Neural progenitor cell (in vitro differentiated cells): ENCODE results near the gene SLC25A47. TPM values are rescaled to one million over a fixed set of nuclear protein-coding genes. Genes with fewer than 3 reads are reported as not detected.

Experiments used
- DNase-seq: peaks from one replicate; pipeline ENCODE4 v3.0.0-alpha.2; 2016; ENCODE audit warnings: low spot score
- H2AFZ ChIP-seq: fragments of 200-600 bp; sonication (generic); replicated peaks from 2 replicates; pipeline ENCODE4 v1.6.1; 2016; ENCODE audit warnings: antibody characterized with exemption
- H3F3A ChIP-seq: fragments of 200-600 bp; sonication (generic); 2 replicates; pipeline ENCODE4 v1.6.1; 2016; ENCODE audit warnings: antibody characterized with exemption, low read depth
- H3K27ac ChIP-seq: fragments of 200-600 bp; sonication (generic); 2 replicates; pipeline ENCODE4 v1.5.1; 2016; ENCODE audit warnings: mild to moderate bottlenecking
- H3K27me3 ChIP-seq: fragments of 200-600 bp; sonication (generic); 2 replicates; pipeline ENCODE4 v1.6.1; 2016; ENCODE audit warnings: mild to moderate bottlenecking, moderate library complexity
- H3K36me3 ChIP-seq: fragments of 200-600 bp; sonication (generic); 2 replicates; pipeline ENCODE4 v1.5.1; 2016
- H3K4me1 ChIP-seq: fragments of 200-600 bp; sonication (generic); 2 replicates; pipeline ENCODE4 v1.6.1; 2016; ENCODE audit warnings: mixed run types
- H3K4me2 ChIP-seq: fragments of 200-600 bp; sonication (generic); 2 replicates; pipeline ENCODE4 v1.6.1; 2016
- H3K4me3 ChIP-seq: fragments of 200-600 bp; sonication (generic); 2 replicates; pipeline ENCODE4 v1.5.1; 2016
- H3K79me2 ChIP-seq: fragments of 200-600 bp; sonication (generic); 2 replicates; pipeline ENCODE4 v1.6.1; 2016; ENCODE audit warnings: low read depth
- H3K9ac ChIP-seq: fragments of 200-600 bp; sonication (generic); 2 replicates; pipeline ENCODE4 v1.6.1; 2016
- H3K9me3 ChIP-seq: fragments of 200-600 bp; sonication (generic); 2 replicates; pipeline ENCODE4 v1.5.1; 2016; ENCODE audit warnings: low read depth
- H4K20me1 ChIP-seq: fragments of 200-600 bp; sonication (generic); 2 replicates; pipeline ENCODE4 v1.6.1; 2016; ENCODE audit warnings: low read depth
- H3K27ac Mint-ChIP-seq: 3 replicates; pipeline ENCODE4 v1.8.0; 2021; ENCODE audit warnings: mixed read lengths
- H3K27me3 Mint-ChIP-seq: 2 replicates; pipeline ENCODE4 v1.8.0; 2022; ENCODE audit warnings: low read depth, mild to moderate bottlenecking, inconsistent platforms, moderate library complexity, mixed read lengths; ENCODE audit not compliant: insufficient read depth
- H3K36me3 Mint-ChIP-seq: 3 replicates; pipeline ENCODE4 v1.8.0; 2021; ENCODE audit warnings: mixed read lengths
- H3K4me1 Mint-ChIP-seq: 3 replicates; pipeline ENCODE4 v1.8.0; 2021; ENCODE audit warnings: mixed read lengths
- H3K4me3 Mint-ChIP-seq: 3 replicates; pipeline ENCODE4 v1.8.0; 2021; ENCODE audit warnings: mild to moderate bottlenecking, moderate library complexity, mixed read lengths
- H3K9me3 Mint-ChIP-seq: 3 replicates; pipeline ENCODE4 v1.8.0; 2020; ENCODE audit warnings: mixed read lengths
- EZH2 ChIP-seq: fragments of 200-600 bp; sonication (generic); IDR thresholded peaks from 2 replicates; pipeline ENCODE4 v1.6.1; 2017; ENCODE audit warnings: antibody characterized with exemption, mild to moderate bottlenecking, moderate library complexity
- EZH2phosphoT487 ChIP-seq: fragments of 200-600 bp; sonication (generic); IDR thresholded peaks from 2 replicates; pipeline ENCODE4 v1.6.1; 2017; ENCODE audit warnings: antibody characterized with exemption
- total RNA-seq: library from RNA; depleted of rRNA; stranded (reverse); fragments of >200 nt; gene quantifications from 2 replicates; pipeline ENCODE4 v1.2.3, GENCODE V29; 2015; ENCODE audit warnings: low replicate concordance
- TF ChIP-seq, protein P1 (sequence below): fragments of 200-600 bp; sonication (generic); IDR thresholded peaks from 2 replicates; pipeline ENCODE4 v1.5.1; 2017; ENCODE audit warnings: antibody characterized with exemption, mild to moderate bottlenecking

Gene SLC25A47
- total RNA-seq, 1 donor from 2014 or later = not detected

DNA sequence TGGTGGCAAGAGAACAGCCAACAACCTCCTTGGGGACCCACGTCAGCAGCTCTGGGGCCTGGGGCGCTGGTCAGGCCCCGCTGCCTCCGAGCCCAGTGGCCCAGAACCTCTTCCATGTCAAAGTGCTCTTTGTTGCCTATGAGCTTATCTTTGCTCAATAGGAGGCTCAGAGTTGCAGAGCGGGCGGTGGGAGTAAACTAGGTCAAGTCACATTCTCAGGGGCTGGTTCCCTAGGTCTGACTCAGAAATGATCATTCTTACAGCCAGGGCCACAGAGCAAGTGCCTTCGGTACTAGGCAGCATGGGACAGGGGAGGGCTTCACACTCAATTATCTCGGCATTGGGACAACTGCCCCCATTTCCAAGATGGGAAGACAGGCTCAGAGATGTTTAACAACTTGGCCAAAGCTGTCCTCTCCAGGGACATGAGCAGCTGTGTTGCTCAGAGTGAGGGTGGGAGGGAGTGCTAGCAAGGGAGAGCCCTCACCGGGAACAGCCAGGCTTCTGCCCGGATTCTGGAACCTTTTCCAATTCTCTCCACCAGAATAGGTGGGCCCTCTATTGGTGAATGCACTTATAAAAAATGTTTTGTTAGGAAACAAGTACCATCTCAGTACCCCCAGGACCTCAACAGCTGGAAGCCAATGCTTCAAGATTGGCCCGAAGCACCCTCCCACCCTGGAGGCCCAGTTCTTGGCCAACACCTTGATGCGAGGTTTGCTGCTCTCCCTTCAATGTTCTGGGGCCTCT is 28.8 kb upstream of the SLC25A47 start:
- Histone ChIP-seq H3F3A (peaks cover 5% of the 10 kb centered on the region), H3K79me2 (peaks cover 45% of the 10 kb centered on the region), H3K9me3 (no peaks in the 10 kb centered on the region), H2AFZ (no peak overlapping the region), H3K27ac (no peak overlapping the region), H3K4me2 (no peak overlapping the region), H3K9ac (no peak overlapping the region), H3K27me3 (no peaks in the 10 kb centered on the region), H3K4me3 (no peak overlapping the region), H4K20me1 (peaks cover 92% of the 10 kb centered on the region), H3K36me3 (no peaks in the 10 kb centered on the region), H3K4me1 (no peaks in the 10 kb centered on the region)
- Mint-ChIP-seq H3K27me3 (peaks cover 2% of the 10 kb centered on the region), H3K4me1 (peaks cover 6% of the 10 kb centered on the region), H3K27ac (peak overlapping the region; percentile 65), H3K36me3 (peaks cover 13% of the 10 kb centered on the region), H3K9me3 (no peaks in the 10 kb centered on the region), H3K4me3 (no peak overlapping the region)
- TF ChIP-seq EZH2phosphoT487 (no peak), EZH2 (no peak)
- TF ChIP-seq, protein P1, sequence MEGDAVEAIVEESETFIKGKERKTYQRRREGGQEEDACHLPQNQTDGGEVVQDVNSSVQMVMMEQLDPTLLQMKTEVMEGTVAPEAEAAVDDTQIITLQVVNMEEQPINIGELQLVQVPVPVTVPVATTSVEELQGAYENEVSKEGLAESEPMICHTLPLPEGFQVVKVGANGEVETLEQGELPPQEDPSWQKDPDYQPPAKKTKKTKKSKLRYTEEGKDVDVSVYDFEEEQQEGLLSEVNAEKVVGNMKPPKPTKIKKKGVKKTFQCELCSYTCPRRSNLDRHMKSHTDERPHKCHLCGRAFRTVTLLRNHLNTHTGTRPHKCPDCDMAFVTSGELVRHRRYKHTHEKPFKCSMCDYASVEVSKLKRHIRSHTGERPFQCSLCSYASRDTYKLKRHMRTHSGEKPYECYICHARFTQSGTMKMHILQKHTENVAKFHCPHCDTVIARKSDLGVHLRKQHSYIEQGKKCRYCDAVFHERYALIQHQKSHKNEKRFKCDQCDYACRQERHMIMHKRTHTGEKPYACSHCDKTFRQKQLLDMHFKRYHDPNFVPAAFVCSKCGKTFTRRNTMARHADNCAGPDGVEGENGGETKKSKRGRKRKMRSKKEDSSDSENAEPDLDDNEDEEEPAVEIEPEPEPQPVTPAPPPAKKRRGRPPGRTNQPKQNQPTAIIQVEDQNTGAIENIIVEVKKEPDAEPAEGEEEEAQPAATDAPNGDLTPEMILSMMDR = no peak
- no peak for DNase-seq

DNA sequence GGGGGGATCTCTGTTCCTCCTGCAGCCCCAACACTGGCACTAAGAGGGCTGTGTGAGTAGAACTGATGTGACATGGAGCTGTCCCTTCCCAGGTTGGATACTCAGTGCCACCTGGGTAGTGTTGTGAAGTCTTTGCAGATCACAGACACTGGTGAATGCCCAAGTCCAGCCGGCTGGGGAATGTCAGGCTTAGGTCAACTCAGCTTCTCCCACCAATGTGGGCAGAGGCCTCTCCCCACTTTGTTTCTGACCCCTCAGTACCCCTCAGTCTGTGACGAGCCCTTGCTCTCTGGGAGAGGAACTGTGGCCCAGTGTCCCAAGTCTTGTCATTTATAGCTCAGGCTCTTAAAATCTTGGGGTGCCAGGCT is 28.2 kb upstream of the SLC25A47 start:
- H3K4me1 ChIP-seq = no peaks in the 10 kb centered on the region
- H3K9me3 ChIP-seq = no peaks in the 10 kb centered on the region
- H2AFZ ChIP-seq = no peak overlapping the region
- peaks cover 9% of the 10 kb centered on the region for H3K4me1 Mint-ChIP-seq
- no peak for DNase-seq
- no peak overlapping the region for H3K4me3 ChIP-seq
- peaks cover 2% of the 10 kb centered on the region for H3K27me3 Mint-ChIP-seq
- peaks cover 18% of the 10 kb centered on the region for H3K36me3 Mint-ChIP-seq
- H3K9me3 Mint-ChIP-seq = no peaks in the 10 kb centered on the region
- no peak overlapping the region for H3K4me2 ChIP-seq
- no peaks in the 10 kb centered on the region for H3K27me3 ChIP-seq
- H3K79me2 ChIP-seq = peaks cover 51% of the 10 kb centered on the region
- H4K20me1 ChIP-seq = peaks cover 95% of the 10 kb centered on the region
- TF ChIP-seq EZH2phosphoT487 (no peak), EZH2 (no peak)
- TF ChIP-seq, protein P1 = no peak
- H3F3A ChIP-seq = peaks cover 3% of the 10 kb centered on the region
- no peak overlapping the region for H3K9ac ChIP-seq
- no peak overlapping the region for H3K27ac ChIP-seq
- no peak overlapping the region for H3K4me3 Mint-ChIP-seq
- H3K27ac Mint-ChIP-seq = no peak overlapping the region
- no peaks in the 10 kb centered on the region for H3K36me3 ChIP-seq

- Mint-ChIP-seq H3K27me3 (peaks cover 2% of the 10 kb centered on the region), H3K9me3 (no peaks in the 10 kb centered on the region), H3K4me3 (no peak overlapping the region), H3K27ac (no peak overlapping the region), H3K4me1 (peaks cover 9% of the 10 kb centered on the region), H3K36me3 (peaks cover 18% of the 10 kb centered on the region)
- Histone ChIP-seq H3K27me3 (no peaks in the 10 kb centered on the region), H4K20me1 (peaks cover 95% of the 10 kb centered on the region), H3K4me3 (no peak overlapping the region), H2AFZ (no peak overlapping the region), H3K4me2 (no peak overlapping the region), H3K27ac (no peak overlapping the region), H3K4me1 (no peaks in the 10 kb centered on the region), H3F3A (no peaks in the 10 kb centered on the region), H3K9me3 (no peaks in the 10 kb centered on the region), H3K36me3 (no peaks in the 10 kb centered on the region), H3K79me2 (peaks cover 57% of the 10 kb centered on the region), H3K9ac (no peak overlapping the region)
- no peak for DNase-seq
- TF ChIP-seq EZH2 = no peak
- TF ChIP-seq, protein P1 = no peak
- no peak for TF ChIP-seq EZH2phosphoT487
Measured at GRCh38 chr14:100295376-100296105, 27.6 kb upstream of the SLC25A47 start.
